Upper lobe of left lung (tissue), 4 donors: ENCODE data around the gene PSMB5.

Experiments
- CTCF ChIP-seq, 6 experiments: fragments of 450-650 bp in 4 of 6; fragments of 200-600 bp in 2 of 6; sonication (generic) in 2 of 6; IDR thresholded peaks; one replicate each; pipeline ENCODE4 v1.5.1; 2016 to 2019; ENCODE audit warnings: antibody characterized with exemption in 6 of 6
- POLR2AphosphoS5 ChIP-seq, 2 donors: sonication (generic); formaldehyde crosslinking; IDR thresholded peaks; one replicate each; pipeline ENCODE4 v1.5.1; 2017; ENCODE audit warnings: antibody characterized with exemption in 2 of 2

- TF ChIP-seq CTCF (IDR thresholded peaks at IDR 0.05) (no peak), POLR2AphosphoS5 (IDR thresholded peaks at IDR 0.05) (no peak)
Observed at GRCh38 chr14:23079716-23080115, 45.0 kb upstream of the PSMB5 start.
